HG02678 (cell line): ENCODE results near the gene DICER1.

Experiments
- ATAC-seq: cut with Tn5 transposase; IDR thresholded peaks from one replicate; pipeline ENCODE4 v1.9.1; 2021; ENCODE audit warnings: mild to moderate bottlenecking, moderate library complexity; ENCODE audit not compliant: unreplicated experiment

Gene DICER1

GRCh38 chr14:95127531-95127911, 29.8 kb downstream of the DICER1 start:
- no peak for ATAC-seq

GRCh38 chr14:95126906-95127530, 30.3 kb downstream of the DICER1 start:
- no peak for ATAC-seq

DNA sequence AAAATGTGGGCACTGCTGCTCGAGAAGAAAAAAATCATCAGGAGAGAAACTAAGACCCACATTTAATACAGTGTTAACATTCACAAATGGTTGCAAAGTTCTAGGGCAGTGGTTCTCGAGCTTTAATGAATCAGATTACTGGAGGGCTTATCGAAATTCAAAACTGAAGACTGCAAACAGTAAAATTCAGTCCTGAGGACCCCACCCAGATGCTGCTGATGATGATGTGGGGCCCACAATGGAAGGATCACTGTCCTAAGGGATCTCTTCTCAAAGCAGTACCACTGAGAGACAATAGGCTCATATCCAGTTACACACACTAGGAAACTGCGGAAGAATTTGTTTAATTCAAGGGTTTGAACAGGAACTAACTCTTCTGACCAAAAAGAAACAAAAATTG, 31.4 kb downstream of the DICER1 start:
- no peak for ATAC-seq

DNA sequence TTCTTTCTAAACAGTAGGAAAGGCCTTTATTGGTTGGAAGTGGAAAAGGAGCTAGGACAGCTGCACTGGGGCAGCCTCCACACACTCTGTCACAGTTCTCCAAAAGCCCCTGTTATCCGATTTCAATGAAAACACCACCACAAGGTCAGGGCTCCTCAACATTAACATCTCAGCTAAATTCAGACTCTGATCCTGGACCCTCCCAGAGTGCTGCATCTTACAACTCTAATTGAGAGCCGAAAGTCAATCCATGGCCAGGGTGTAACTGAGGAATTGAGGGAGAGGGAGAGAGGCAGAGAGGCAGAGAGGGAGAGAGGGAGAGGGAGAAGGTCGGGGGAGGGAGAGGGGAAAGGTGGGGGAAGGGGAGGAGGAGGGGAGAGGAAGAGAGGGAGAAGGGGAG, 32.1 kb downstream of the DICER1 start:
- no peak for ATAC-seq

GRCh38 chr14:95123891-95124579, 33.3 kb downstream of the DICER1 start:
- ATAC-seq: no peak

DNA sequence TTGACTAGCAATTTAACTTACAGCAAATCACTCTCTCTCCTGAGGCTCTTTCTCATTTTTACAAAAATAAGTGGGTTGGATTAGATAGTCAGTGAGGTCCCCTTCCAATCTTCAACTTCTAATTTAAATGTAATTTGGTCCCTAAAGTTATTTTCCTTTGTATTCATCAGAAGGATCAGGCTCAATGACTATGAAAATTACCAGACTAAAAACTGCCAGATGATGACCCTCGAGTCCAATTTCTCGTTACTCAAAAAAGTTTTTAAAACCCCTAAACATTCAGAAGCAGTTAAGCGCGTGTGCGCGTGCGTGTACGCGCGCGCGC, 34.7 kb downstream of the DICER1 start:
- ATAC-seq: no peak

DNA sequence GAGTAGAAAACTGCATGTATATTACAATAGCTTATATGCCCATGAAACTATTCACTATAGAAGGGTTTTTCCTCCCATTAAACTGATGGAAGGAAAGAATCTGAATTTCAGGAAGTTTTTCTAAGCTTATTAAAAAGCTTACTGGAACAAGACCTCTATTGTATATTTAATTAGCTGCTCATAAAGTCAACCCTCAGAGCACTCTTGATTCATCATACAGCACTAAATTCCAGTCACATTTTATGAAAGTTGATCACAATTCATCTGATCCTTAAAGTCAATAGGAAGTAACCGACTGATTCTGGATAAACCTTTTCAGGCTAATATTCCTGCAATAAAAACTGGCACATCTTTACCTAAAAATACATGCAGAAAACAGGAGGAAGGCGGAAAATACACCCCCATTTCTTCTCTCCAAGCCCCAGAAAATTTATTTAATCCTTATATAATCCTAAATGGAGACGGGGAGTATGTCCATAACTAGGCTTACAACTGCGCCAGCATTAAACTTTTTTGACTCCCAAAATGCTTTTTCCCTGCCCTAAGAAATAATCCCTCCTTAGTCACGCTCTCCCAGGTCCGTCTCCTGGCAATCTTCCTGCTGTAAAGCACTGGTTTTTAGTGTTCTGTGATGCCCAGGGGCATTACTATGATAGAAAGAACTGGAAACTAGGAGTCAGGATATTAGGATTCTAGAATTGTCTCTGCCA, 35.3 kb downstream of the DICER1 start:
- ATAC-seq: no peak

- no peak for ATAC-seq
Observed at GRCh38 chr14:95119336-95119735, 38.0 kb downstream of the DICER1 start.

GRCh38 chr14:95117937-95118721, 39.2 kb downstream of the DICER1 start:
- no peak for ATAC-seq

- ATAC-seq: no peak
Observed at GRCh38 chr14:95113476-95113875, 43.9 kb downstream of the DICER1 start.

DNA sequence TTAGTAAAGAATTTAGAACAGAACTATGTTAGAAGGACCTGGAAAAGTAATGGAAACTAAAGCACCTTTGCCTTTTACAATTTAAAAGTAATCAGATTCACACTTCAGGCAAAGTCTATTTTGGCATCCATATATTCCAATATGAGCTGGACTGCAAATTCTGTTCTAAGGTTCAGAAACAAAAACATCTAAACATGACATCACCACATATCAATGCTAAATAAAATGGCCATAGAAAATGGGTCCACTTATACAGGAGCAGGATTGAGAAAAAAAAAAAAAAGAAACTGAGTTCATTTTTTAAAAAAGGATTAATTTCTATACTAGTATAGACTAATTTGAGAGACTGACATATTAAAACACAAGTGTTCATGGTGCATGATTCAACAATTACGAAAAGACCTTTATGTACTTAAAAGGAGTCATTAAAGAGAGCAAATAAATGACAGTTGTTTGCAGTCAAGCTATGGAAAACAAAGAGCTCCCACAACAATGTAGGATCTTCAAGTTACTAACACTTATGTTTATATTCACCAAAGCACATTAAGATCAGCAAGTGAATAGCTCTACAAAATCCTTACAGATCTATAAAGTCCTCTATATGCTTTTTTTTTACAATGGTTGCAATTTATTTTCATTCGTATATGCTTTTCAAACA, 45.7 kb downstream of the DICER1 start:
- ATAC-seq: no peak

GRCh38 chr14:95110178-95110577, 47.2 kb downstream of the DICER1 start:
- ATAC-seq: no peak

DNA sequence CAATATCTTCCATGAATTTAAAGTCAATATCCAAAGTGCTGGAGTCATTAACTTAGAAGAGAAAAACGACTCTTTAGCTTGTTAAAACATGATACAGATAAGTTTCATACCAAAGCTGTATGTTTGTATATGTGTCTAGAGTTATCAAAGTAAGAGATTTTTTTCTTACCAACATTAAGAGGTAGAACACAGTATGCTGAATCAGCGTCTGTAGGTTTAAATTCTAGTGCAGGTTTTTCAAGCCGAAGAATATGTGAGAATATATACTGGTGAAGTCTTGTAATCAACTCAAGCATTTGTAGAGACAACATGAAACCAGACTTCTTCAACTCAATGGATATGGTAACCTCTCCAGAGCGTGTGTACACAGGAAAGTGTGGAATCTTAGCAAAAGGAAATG, 49.6 kb downstream of the DICER1 start:
- no peak for ATAC-seq

DNA sequence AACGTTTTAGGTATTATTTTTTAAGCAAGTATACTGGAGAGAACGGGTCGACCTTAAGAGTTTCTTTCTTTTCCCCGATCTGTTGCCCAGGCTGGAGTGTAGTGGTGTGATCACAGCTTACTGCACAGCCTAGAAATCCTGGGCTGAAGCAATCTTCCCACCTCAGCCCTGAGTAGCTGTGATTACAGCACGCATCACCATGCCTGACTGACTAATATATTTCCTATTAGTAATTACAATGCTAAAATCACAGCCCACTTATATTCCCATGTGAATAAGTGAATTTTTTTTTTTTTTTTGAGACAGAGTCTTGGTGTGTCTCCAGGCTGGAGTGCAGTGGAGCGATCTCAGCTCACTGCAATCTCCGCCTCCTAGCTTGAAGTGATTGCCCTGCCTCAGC, 50.4 kb downstream of the DICER1 start:
- ATAC-seq: no peak

- no peak for ATAC-seq
Observed at GRCh38 chr14:95104911-95105310, 52.4 kb downstream of the DICER1 start.

- no peak for ATAC-seq
Observed at GRCh38 chr14:95102680-95103044, 54.7 kb downstream of the DICER1 start.

GRCh38 chr14:95101736-95102679, 55.3 kb downstream of the DICER1 start:
- no peak for ATAC-seq

DNA sequence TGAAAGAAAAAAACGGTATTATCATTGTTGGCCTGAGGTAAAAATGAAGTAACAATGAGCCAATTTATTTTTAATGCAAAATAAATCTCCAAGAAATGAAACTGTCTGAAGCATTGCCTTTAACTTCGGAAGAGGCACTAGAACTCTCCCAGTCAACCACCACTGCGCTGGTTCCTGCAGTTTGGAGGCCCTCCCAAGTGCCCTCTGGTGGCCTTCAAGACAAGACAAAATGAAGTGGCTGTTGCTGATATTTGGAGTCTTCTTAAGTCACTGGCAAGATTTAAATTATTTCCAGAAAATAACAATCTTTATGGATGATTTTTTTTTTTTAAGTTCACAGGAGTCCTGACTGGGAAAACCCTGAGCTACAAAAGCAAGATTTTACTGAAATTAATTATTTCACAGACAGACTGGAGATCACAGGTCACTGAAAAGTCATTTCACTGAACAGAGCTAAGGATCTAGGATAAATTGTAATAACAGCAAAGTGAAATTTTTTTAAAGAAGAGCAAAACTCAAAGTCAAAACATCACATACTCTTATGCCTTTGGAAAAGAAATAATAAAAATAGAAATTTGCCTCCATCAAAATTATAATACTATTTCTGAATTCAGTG, 58.2 kb downstream of the DICER1 start:
- no peak for ATAC-seq

DNA sequence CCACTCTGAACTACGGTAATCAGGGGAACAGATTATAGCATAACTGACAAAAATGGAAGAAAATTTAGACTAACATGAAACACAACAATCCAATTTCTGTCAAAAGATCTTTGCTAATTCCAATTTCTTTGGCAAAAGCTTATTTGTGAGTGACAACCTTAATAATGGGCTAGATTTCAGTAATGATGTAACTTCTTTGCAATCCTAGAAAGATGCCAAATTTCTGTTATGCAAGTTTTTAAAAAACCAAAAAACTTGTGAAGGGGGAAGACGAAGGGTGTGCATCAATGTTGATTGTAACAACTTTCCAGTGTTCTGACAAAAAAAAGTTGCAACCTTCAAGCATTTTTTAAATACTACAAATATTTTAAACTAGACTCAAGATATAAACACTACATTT, 59.9 kb downstream of the DICER1 start:
- no peak for ATAC-seq

DNA sequence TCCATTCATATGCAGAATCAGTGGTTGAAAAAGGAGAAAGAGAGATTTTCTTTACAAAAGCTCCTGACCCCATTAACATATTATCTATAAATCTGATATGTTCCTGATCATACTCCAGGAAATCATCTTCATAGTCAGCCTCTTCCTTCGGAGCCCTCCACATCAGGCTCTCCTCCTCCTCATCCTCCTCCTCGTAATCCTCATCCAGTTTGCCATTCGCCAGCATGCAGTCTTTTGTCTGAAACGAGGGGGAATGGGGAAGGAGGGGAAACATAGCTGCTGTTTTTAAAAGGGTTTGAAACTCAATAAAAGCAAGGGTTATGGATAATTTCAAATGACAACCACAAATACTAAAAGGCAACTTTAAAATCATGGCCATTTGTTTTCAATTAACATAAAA, 60.9 kb downstream of the DICER1 start:
- ATAC-seq: no peak
